HG02798 (cell line): ENCODE results near the gene ENO2.

Experiments
- ATAC-seq: cut with Tn5 transposase; IDR thresholded peaks from one replicate; pipeline ENCODE4 v1.9.1; 2021; ENCODE audit warnings: mild to moderate bottlenecking; ENCODE audit not compliant: unreplicated experiment, poor library complexity

Gene ENO2

DNA sequence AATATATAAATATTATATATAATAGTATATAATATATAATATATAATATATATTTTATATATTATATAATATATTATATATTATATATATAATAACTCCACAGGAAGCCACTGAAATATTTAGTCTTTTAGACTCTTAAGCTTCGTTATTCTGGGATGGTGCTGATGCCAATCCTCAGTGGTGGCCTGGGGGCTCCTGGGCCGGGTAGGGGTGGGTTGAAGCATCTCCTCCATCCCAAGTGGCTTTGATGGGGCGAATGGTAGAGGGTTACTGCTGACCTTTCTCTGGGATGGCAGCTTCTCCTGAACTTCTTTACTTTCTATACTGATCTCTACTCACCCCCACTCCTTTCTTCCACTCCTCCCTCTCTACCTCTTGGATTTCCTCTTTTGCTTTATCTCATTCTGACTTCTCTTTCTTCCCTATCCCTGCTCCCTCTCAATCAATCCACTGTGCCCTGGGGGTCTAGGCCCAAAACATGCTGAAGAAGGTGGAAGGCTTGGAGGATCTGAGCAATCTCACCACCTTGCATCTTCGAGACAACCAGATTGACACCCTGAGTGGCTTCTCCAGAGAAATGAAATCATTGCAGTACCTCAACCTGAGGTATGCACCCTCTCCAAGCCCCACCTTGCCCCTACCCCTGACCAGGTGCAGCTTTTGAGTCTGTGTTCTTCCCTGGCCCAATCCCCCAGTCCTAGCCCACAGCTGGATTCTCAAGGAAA is 4.8 kb upstream of the ENO2 start:
- ATAC-seq: no peak

DNA sequence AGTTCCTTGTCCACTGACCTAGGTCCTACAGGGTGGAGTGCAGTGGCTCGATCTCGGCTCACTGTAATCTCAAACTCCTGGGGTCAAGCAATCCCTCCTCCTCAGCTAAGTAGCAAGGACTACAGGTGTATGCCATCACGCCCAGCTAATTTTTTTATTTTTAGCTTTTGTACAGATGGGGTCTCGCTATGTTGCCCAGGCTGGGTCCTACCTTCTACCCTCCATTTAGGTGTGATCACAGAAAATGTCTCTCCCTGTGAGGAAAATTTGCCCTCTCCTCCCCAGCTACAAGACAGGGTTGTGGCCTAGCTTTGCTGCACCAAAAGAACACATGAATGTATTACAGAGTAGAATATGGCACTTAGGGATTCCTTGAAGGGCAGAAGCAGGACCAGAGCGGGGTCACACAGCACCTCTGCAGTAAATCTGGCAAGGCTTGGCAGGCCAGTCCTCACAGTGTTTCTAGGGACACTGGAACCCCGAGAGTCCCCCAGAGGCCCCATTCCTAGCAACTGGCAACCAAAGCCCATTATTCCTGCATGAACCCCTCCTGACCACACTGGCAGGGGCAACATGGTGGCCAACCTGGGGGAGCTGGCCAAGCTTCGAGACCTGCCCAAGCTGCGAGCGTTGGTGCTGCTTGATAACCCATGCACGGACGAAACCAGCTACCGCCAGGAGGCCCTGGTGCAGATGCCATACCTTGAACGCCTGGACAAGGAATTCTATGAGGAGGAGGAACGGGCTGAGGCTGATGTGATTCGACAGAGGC is 2.0 kb upstream of the ENO2 start:
- no peak for ATAC-seq

DNA sequence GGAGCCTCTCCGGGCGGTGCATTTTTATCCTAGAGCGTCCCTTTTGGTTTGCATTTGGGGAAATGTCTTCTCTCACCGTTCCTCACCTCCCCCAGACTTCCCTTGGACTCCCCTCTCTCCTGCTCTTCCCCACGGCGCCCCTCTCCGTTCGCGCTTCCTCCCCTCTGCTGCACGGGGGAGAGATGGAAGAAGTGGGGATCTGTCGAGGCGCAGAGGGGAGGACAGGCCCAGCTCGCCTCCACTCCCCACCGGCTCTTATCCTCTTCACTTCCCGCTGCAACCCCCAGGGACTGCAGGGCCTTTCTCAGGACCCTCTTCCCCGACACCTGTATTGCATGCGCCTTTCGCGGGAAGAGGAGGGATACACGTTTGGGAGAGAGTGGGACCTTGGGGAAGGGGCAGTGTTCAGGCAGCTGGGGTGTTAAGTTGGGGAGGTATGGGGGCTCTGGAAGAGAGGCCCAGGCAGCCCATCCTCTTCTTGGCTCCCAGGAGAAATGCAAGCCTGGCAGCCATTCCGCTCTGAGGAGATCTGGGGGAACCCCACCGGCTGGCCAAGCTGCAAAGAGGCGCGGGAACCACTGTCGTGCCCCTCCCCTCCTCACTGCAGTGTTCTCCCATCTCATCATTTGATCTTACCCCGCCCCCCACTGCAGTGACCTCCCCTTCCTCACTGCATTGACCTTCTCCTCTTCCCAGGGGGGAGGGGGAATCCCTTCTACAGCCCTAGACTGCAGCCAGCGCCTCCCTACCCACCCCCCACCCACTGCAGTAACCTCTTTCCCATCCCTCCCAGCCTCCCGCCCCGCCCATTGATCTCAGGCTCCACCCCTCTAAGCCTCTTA is 788 bp downstream of the ENO2 start:
- ATAC-seq: no peak

DNA sequence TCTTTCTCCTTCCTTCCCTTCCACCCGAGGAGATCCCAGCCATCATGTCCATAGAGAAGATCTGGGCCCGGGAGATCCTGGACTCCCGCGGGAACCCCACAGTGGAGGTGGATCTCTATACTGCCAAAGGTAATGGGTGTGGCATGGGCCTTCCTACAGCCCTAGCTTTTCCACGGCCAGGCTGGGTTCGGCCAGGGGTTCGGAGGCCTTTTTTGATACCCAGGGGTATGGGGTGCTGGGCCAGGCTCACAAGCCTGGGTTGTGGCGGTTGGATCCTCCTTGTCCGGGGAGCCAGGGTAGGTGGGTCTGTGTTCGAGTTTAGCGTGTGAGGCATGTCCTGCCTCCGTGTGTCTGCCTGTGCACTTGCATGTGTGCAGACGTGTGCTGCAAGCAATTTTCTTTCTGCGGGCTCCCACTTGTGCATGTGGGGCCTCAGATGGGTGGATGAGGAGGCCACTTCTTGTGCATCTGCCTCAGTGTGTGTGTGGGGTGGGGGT is 1.5 kb downstream of the ENO2 start:
- no peak for ATAC-seq

DNA sequence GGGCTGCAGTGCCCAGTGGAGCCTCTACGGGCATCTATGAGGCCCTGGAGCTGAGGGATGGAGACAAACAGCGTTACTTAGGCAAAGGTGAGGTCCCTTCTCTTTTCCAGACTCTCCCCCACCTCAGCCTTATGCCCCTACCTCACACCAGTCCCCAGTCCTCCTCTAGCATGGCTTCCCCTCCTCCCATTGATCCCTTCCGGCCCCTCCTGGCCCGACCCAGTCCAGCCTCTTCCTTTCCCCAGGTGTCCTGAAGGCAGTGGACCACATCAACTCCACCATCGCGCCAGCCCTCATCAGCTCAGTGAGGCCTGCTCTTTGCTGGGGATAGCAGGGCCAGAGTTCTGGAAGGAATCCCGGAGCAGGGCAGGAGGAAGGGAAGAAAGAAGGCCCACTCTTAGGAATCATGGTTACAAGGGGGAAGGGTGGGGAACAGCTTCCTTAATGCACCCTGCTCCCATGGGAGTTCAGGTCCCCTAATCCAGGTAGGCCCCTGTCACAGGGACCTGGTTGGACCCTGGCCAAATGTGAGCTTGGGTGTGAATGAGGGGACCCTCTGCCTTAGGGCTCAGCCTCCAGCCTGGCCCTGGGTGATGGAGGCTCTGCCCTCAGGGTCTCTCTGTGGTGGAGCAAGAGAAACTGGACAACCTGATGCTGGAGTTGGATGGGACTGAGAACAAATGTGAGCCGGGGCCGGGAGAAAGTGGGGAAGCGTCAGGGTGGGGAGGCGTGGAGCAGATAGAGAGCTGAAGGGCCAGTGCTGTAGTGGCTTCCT is 2.2 kb downstream of the ENO2 start:
- no peak for ATAC-seq

DNA sequence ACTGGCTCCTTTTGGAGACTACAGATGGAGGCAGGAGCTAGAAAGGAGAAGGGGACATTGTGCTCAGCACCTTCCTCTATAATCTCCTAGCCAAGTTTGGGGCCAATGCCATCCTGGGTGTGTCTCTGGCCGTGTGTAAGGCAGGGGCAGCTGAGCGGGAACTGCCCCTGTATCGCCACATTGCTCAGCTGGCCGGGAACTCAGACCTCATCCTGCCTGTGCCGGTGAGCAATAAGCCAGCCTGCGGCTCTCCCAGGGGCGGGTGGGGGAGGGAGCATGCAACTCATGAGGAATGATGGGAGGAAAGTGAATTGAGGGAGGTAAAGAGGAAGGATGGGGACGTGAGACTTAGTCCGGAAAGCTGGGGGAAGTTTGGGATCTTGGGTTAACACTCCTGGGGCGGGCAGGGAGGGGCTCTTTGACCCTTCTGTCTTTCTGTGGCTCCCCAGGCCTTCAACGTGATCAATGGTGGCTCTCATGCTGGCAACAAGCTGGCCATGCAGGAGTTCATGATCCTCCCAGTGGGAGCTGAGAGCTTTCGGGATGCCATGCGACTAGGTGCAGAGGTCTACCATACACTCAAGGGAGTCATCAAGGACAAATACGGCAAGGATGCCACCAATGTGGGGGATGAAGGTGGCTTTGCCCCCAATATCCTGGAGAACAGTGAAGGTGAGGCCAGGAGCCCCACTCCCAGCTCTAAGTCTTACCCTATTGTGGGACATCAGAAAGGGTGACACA is 3.3 kb downstream of the ENO2 start:
- no peak for ATAC-seq

DNA sequence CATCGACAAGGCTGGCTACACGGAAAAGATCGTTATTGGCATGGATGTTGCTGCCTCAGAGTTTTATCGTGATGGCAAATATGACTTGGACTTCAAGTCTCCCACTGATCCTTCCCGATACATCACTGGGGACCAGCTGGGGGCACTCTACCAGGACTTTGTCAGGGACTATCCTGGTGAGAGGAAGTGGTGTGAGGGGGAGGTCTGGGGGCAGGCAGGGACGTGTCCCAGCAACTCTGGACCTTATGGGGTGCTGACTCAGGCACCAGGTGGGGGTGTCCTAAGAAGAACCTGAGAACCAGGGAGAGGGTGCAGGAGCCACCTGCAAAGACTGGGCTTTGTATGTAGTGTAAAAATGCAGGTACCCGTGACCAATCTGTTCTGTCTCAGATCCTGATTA is 5.2 kb downstream of the ENO2 start:
- ATAC-seq: no peak

DNA sequence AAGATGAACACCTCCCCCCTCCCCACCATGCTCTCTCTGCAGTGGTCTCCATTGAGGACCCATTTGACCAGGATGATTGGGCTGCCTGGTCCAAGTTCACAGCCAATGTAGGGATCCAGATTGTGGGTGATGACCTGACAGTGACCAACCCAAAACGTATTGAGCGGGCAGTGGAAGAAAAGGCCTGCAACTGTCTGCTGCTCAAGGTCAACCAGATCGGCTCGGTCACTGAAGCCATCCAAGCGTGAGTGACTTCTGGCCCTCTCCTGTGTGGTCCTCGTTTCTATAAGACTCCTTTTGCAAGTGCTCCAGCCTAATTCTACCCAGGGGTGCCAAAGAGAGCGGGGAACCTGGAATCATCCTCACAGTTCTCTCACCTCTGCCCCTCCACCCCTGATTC is 7.2 kb downstream of the ENO2 start:
- no peak for ATAC-seq

DNA sequence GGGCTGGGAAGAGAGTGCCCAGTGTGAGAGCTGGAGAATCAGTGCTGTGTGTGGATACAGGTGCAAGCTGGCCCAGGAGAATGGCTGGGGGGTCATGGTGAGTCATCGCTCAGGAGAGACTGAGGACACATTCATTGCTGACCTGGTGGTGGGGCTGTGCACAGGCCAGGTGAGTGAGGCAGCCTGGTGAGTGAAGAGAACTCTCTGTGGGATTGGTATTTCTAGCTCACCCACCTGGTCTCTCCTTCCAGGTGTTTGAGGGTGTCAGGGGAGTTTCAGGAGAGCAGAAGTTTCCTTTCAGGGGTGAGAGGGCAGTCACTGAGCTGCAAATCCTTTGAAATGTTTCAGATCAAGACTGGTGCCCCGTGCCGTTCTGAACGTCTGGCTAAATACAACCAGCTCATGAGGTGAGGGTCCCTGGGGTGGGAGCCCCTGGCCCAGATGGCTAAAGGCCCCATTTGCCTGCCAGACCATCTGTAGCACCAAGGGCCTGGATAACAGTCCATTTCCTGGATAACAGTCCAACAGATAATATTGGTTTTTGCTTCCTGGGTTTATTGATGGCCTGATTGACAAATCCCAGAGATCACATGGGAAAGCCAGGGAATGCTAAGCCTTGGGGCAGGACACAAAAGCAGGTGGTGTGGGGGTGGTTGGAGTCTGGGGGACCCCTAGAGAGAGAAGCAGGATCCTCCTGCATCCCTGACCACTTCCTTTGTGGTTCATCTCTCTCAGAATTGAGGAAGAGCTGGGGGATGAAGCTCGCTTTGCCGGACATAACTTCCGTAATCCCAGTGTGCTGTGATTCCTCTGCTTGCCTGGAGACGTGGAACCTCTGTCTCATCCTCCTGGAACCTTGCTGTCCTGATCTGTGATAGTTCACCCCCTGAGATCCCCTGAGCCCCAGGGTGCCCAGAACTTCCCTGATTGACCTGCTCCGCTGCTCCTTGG is 7.9 kb downstream of the ENO2 start:
- ATAC-seq: no peak

DNA sequence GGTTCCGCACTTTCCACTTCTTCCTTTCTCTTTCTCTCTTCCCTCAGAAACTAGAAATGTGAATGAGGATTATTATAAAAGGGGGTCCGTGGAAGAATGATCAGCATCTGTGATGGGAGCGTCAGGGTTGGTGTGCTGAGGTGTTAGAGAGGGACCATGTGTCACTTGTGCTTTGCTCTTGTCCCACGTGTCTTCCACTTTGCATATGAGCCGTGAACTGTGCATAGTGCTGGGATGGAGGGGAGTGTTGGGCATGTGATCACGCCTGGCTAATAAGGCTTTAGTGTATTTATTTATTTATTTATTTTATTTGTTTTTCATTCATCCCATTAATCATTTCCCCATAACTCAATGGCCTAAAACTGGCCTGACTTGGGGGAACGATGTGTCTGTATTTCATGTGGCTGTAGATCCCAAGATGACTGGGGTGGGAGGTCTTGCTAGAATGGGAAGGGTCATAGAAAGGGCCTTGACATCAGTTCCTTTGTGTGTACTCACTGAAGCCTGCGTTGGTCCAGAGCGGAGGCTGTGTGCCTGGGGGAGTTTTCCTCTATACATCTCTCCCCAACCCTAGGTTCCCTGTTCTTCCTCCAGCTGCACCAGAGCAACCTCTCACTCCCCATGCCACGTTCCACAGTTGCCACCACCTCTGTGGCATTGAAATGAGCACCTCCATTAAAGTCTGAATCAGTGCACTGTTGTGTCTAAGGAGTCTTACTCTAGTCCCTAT is 8.8 kb downstream of the ENO2 start:
- ATAC-seq: no peak

DNA sequence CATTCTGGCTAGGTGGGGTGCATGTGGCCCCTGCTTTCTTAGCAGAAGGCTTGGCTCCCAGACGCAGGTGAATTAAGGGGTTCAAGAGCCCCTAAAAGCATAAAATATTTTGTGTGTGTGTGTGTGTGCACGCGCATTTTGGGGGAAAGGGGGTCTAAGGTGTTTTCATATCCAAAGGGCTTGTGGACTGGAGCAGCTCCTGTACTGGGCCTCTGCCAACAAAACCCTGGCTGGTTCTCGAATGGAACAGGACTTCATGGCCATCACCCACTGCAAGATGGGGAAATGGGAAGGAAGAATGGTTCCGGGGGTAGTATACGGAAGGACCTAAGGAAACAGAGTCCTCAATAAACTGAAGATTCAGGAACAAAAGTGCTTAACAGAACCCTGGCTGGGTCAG is 9.5 kb downstream of the ENO2 start:
- ATAC-seq: no peak

DNA sequence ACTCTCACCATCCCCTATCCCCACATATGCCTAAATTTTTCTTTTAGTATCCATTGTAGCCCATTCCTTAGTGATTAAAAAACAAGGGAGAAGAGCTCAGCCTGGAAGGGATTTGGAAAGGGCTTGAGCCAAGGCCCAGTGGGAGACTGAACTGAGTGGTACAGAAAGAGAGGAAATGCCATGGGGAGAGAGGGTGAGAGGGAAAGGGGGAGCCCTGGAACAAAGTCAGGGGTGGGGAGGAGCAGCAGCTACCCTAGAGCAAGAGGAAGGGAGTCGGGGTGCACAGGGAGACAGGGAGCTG is 10.8 kb downstream of the ENO2 start:
- ATAC-seq: no peak

DNA sequence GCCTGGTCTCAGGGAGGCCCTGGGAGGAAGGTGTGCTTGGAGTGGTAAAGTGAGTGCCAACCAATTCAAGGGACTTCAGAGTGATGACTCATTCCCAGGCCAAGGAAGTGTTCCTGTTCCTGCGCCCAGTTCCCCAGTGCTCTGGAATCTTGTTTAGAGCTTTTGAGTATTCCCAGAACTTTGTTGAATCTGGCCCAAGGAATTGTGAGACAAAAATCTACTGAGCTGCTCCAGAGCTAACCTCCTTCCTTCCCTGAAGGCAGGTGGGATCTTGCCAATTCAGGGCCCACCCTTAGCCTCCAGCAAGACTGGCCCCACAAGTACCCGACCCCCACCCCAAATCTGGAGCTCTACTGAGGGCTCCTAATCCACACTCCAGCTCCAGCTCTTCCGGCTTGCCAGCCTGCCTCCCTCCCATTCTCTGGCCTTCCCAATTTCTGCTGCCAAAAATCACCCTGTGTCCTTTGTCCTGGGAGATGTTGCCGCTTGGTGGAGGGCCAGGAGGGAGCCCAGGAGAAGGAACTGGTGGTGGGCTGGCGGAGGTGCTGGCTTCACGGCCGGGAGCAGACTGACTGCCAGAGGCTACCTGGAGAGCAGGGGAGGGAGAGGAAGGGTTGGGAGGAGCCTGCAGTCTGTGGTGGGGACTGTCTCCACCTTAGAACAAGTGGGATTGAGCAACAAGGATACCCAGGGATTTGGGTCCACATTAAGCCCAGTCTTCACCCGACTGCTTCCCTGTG is 11.3 kb downstream of the ENO2 start:
- no peak for ATAC-seq

DNA sequence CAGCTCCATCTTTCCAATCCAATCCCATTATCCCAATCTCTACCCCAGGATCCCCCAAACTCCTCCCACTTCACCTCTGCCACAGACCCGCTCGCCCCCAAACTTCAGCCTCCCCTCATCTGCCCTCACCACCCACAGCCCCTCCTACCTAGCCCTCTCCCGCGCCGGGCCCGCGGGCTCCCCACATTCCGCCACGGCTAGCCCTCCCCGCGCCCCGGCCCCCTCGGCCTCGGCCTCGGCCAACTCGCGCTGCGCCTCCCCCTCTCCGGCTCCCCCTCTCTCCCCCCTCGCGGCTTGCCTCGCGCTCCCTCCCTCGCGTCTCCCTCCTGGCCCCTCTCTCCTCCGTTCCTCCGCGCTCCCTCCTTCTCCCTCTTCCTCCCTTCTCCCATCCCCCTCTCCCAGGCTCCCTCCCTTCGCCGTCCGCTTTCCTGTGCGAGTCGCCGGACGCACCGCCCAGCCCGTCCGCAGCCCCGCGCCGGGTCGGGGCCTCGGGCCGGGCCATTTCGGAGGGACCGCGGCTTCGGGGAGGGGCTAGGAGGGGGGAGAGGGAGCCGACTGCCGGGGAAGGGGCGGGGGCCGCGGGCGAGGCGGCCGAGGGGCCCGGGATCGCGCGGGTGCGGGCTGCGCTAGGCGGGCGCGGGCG is 13.1 kb downstream of the ENO2 start, which contains the start of gene ATN1:
Gene ATN1 (plus strand): TSS at position 581 of the 643 bp plus-strand sequence. CDS start 6,043 bp downstream, outside the sequence.
- no peak for ATAC-seq

DNA sequence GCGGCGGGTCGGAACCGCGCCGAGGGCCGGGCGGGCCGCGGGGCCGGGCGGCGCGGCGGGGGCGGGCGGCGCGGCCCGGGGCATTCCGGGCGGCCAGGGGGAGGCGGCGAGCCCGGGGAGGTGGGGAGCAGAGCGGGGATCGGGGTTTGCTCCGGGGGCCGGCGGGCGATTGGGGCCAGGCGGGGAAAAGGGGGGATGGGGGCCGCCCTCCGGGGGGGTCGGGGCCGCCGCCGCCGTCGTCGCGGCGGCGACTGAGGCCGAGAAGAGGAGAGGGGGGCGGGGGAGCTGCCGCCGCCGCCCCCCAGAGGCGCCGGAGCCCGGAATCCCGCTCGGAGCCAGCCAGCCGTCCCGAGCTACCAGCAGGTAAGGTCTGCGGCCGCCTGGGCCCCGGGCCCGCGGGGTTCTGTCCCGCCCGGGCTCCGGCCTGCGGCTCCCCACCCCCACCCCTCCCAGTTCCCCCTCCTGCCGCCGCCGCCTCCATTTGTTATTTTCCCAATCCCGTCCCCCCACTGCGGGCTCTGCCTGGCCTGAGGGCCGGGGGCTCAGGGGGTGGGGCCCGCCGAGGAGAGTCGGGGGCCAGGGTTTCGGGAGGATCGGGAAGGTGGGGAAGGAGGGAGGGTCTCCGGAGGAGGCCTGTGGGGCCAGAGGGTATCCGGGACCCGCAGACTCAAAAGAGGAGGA is 13.8 kb downstream of the ENO2 start:
- no peak for ATAC-seq
